COR-L47 (cell line): ENCODE measurements around the gene C20orf144.
A peak's percentile ranks its signal among the peaks of the same experiment; 100 is the strongest.

ENCODE experiments used
- DNase-seq: peaks from one replicate; lab custom pipeline; 2025; lab: John Stamatoyannopoulos, UW

Gene C20orf144

DNA sequence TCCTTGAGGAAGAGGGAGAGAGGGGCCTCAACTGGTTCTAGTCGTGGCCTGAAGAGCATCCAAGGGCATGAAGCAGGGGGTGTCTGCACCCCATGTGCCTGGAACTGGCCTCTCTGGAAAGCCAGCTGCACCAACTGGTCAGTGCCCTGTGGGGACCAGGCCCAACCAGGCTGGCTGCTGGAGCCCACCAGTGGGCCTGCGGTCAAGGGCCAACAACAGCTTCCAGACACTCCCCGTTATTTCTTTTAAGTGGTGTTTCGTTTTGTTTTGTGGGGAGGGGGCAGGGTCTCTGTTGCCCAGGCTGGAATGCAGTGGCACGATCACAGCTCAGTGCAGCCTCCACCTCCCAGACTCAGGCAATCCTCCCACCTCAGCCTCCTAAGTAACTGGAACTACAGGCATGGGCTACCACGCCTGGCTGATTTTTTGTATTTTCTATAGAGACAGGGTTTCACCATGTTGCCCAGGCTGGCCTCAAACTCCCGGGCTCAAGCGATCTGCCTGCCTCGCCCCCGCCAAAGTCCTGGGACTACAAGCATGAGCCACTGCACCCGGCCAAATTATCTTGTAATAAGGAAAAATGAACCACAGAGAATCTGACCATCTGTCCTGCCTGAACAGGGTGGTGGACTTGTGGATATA is 11.9 kb upstream of the C20orf144 start:
- no peak for DNase-seq

DNA sequence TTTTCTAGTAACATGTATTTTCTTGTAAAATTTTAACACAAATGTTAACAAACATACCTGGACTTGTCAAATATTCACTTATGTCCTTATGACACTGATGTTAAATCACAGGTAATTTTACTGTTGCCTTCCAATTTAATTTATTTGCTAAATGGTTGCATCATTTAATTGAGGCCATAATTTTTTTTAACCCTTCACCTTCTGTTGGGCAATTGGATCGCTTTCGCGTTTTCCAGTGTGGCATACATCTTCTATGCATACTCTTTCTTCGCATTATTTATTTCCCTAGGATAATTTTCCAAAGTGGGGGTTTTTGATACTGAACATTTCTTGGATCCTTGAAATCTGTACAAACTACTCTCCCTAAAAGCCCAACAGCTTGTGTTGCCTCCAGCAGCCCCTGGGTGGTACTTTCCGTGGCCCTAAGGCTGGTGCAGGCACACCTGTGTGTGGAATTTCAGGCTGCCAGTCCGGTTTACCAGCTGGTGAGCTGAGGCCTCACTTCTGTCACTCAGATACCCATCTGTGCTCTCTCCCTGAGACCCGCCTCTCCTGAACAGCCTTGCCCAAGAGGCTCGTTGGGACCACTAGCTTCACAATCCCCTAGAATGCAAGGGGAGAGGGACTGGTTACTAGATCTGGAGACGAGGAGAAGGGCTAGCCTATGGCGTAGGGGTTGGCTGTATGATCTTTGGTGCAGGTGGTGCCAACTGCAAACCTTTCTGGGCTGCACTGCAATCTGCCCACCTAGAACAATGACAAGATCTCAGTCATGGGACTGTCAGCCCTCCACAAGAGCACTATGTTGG is 11.2 kb upstream of the C20orf144 start:
- DNase-seq, result no peak

DNA sequence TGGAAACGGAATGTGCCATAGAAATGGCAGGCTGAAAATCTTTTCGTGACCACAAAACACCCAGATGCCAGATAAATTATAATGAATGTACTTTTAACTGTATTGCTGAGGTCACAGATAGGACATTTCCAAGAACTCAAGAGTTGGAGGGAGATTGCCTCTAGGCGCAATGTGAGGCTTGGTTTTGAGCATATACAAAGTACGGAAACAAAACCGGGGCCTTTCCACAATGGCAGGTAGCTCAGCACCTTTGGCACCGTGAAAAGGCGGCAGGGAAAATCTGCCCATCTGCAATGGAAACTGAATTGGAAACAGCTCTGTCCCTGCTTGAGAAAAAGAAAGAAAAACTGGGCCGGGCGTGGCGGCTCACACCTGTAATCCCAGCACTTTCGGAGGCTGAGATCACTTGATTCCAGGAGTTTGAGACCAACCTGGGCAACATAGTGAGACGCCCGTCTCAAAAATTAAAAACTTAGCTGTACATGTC is 10.5 kb upstream of the C20orf144 start:
- DNase-seq, result no peak

DNA sequence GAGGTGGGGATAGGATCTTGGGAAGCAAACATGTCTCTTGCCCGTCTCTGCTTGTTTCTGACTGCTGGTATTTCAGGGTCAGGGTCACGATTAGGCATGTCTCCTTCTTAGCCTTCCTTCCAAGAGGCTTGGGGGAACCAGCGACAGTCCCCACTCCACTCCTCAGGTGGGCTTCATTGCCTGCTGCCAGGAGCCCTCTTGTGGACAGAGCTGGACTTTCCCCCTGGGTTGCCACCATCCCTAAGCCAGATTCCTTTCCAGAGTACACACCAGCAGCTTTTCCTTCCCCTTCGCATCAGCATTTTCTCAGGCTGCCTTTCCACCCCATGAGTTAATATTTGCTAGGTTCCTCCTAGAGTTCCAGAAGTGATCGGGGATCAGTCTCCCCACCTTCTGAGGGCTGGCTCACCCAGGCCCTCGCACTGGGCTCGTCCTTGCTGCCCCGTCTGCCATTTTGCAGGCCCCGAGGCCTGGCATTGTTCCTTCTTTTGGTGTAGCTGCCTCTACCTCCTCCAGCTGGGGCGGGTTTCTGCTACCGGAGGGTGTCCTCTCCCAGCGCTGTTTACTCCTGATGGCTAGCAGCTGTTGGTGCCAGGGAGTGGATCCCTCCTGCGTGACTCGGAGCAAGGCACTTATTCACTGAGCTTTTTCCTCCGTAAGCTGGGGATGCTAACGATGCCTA is 8.8 kb upstream of the C20orf144 start:
- peak; percentile 62 for DNase-seq

DNA sequence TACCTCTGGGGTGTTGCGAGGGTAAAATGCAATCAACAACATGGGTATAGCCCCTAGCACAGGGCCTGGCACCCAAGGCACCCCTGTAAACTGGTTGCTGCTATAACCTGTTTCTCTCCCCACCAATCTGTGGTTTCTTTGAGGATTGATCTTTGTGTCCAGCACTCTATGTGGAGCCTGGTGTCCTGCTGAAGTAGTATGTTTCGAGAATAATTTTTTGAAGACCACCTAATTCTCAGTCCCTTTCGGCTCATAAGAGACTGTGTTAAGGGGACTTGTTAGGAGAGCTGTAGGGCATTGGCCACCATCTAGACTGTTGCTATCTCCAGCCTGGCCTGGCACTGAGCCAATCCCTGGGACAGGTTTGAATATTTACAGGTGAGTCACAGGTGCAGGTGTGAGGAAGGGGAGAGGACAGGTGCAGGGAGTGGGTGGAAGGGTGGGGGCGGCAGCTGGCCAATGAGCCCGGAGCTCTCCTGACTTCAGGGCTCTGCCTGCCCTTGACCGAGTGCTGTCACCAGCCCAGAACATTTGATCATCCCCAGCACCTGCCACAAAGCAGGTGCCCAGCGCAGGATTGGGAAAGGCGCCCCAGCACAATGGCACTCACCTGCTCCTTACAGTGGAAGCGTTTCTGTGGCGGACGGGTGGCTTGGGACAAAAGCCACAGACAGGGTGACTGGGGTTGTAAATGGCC is 8.1 kb upstream of the C20orf144 start:
- DNase-seq, result peak; percentile 91

DNA sequence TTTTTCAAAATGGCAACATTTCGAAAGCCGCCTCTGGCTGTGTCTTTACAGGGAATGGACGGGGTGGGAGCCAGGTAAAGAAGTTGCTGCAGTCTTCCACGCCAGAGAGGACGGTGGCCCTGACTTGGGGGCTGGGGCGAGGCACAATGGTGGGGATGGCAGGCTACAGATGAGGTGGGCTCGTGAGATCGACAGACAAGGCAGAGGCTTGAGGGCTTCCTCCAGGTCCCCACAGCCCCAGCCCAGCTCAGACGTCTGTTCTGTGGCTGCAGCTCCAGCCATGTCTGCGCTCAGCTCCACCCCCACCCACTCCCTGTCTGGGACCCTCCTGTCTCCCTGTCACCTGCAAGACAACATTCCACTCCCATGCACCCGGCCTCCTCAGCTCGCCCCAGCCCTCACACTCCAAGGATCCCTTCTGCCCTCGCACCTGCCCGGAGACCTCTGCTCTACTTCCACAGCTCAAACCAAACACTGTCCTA is 7.4 kb upstream of the C20orf144 start:
- DNase-seq, result no peak

DNA sequence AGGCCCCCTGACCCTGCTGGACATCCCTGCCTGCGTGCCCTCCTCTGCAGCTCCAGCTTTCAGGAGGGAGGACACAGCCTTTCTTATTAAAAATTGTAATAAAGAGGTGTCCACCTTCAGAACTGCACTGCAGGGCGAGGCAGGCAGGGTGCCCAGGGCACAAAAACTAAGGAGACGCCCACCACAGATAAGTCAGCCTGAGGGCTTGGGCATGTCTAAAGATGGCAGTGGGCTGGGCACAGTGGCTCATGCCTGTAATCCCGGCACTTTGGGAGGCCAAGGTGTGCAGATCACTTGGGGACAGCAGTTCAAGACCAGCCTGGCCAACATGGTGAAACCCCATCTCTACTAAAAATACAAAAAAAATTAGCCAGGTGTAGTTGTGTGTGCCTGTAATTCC is 7.0 kb upstream of the C20orf144 start:
- DNase-seq, result no peak

DNA sequence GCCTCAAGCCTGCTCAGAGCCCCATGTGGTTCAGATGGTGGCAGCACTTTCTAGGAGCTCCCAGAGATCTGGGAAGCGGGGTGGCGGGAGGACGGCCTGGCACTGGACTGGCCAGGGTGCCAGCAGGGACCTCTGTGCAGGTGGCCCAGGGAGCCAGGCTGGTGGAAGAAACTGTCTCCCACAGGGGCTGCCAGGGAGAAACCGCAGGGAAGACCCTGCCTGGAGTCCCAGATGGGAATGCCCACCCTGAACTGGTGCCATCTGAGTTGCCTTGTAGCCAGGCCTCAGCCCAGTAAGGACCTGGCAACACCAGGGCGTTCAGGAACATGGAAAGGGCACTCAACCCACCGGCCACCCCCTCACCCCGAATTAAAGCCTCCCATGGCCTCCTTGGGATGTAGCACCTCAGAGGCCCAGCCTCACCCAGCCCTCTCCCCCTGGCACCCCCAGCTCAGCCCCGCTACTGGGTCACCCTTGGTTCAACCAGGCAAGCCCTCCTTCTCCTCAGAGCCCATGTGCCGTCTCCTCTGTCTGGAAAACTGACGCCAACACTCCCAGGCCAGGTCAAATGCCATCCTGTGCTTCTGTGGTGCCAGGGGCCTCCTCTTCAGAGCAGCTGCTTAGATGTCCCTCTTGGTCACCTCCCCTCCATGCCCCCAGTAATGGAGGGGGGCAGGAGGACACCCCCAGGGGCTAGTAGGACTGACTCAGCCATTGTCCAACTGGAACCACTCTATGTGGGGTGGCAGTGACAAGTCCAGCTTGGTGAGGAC is 5.9 kb upstream of the C20orf144 start:
- no peak for DNase-seq

DNA sequence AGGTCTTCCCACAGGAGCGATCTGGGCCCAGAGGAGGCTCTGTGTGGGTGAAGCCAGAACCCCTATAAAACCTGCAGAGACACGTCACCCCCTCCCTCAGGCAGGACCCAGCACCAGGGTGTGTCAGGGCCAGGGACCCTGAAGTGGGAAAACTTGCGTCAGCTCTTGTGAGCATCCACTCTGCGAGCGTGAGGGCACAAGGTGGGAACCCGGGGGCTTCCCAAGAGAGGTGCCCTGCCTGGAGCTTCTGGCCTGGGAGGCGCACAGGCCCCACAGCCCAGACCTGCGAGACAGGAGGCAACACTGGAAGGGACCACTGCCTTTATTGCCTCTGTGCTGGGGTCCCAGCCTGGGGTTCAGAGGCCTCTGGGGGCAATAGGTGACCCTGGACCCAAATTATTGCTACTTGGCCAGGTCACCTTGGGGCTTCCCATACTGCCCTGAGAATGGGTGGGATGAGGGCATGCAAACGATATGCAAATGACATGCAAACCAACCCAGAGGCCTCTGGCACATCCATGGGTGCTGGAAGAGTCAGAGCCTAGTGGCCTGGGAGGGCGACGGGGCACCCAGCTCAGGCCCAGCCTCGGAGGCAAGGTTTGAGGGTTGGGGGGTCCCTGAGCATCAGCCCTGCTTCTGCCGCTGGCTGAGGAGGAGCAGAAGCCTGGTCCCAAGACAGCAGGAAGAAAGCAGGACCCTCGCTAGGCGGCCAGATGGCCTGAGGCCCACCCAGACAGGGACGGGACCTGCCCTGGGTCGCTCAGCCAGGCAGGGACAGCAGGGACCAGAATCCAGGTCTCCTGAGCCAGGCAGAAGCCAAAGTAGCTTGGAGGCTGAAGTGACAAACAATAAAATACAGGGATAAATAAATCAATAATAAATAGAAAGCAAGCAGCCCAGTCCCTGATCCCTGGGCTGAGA is 5.1 kb upstream of the C20orf144 start:
- no peak for DNase-seq

DNA sequence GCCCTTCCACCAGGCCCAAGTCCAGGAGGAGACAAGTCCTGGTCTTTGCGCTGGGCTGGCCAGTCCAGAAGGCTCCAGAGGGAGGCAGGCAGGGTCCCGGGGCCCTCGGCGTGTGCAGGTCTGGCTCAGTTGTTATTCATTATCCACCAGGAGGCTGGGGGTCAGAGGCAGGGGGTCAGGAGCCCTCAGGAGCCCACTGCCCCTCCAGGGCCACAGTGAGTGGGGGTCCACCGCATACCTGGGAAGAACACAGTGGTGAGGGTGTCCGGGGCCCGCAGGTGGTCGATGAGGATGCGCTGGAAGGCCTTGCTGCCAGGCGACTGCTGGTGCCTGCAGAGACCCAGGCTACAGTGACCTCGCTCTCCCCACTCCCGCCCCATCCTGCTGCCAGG is 4.4 kb upstream of the C20orf144 start:
- no peak for DNase-seq

DNA sequence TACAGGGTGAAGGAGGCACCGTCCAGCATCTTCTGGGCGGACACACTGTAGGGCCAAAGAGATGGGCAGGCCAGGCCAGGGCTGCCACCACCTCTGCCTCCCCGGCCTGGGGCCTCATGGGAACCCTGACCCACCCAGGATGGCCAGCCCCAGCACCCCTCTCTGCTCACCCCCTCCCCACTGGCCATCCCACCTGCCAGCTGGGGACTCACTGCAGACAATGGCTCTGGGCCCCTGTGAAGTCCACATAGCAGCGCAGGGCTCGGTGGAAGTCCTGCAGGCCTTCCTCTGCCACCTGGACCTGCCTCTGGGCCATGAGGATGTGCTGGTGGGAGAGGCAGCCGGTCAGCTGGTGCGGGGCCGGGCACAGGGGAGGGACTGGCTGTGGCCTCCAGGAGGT is 3.6 kb upstream of the C20orf144 start:
- no peak for DNase-seq

DNA sequence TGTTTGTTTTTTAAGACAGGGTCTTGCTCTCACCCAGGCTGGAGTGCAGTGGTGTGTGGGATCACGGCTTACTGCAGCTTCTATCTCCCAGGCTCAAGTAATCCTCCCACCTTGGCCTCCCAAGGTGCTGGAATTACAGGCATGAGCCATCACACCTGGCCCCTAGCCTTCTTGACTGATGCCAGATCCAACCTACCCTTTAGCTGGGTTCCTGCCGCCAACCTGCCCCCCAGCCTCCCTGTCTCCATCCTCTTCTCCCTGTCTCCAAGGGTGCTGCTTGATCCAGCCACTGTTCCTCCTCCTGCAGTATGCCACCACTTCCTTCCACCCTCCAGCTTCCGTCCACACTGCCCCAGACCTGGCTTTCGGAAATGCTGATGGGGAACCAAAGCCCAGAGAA is 3.2 kb upstream of the C20orf144 start:
- no peak for DNase-seq

DNA sequence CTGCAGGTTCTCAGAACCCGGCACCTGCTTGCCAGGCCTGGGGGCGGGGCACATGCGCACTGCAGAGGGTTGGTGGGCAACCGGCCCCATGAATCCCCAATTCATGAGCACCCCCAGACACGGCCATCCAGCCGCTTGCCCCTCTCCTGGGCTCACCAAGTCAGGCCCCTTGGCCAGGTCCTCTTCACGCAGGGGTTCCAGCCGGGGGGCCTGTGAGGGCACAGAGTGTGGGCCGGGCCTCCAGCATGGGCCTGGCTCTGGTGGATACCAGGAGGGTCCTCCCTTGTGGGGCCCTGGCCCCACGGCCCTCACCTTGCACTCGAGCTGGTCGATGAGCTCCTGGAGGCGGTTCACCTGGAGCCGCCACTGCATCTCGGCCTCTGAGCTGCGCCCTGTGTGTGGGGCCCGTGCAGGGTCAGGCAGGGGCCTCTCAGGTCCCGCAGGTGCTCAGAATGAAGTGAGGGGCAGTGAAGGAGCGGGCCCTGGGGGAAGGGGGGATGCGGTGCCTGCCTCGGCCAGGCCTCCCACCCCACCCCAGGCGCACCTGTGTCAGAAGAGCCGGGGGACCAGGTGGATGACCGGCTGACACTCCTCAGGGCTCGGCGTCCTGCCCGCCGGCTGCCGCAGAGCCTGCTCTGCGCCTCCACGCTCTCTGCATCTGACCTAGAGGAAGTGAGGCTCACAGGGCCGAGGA is 2.6 kb upstream of the C20orf144 start:
- no peak for DNase-seq

DNA sequence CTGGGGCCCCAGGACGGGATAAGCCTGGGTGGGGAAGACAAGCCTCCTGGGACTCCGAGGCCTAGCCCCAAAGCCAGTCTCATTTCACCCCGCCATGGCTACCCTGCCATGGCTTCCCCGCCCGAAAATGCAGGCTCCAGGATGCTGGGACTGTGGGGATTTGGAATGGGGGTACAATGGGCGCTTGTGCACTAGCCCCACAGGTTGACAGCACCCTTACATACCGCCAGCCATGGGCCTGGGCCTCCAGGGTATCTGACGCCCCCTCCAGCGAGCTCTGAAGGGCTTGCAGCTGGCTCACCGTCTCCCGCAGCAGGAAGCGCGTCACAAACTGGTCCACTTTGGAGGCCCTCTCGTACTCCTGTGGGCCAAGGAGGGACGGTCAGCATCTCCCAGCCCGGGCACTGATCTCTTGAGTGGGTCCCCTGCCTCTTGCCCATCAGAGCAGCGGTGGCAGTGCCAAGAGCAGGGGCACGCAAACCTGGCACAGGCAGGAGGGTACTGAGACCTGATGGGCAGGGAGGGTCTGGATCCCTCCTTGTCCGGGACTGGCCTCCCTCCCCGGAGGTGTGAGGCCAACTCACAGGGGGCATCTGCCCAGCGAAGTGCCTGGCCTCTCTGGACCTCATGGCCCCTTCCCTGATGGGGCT is 2.0 kb upstream of the C20orf144 start:
- no peak for DNase-seq

DNA sequence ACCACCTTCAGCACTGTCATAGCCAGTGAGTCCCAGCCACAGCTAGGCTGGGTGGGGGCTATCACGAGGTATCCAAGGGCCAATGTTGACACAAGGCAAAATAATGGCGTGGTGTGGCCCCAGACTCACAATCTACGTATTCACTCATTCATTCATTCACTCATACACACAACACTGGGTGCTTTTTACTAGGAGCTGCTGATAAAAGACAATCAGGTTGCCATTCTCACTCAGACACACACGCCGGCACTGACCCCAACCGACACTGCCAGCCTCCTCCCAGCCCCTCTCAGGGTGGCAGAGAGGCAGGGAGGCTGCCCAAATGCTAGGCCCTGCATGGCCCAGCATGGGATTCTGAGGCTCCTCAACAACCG is 1.5 kb upstream of the C20orf144 start:
- no peak for DNase-seq

DNA sequence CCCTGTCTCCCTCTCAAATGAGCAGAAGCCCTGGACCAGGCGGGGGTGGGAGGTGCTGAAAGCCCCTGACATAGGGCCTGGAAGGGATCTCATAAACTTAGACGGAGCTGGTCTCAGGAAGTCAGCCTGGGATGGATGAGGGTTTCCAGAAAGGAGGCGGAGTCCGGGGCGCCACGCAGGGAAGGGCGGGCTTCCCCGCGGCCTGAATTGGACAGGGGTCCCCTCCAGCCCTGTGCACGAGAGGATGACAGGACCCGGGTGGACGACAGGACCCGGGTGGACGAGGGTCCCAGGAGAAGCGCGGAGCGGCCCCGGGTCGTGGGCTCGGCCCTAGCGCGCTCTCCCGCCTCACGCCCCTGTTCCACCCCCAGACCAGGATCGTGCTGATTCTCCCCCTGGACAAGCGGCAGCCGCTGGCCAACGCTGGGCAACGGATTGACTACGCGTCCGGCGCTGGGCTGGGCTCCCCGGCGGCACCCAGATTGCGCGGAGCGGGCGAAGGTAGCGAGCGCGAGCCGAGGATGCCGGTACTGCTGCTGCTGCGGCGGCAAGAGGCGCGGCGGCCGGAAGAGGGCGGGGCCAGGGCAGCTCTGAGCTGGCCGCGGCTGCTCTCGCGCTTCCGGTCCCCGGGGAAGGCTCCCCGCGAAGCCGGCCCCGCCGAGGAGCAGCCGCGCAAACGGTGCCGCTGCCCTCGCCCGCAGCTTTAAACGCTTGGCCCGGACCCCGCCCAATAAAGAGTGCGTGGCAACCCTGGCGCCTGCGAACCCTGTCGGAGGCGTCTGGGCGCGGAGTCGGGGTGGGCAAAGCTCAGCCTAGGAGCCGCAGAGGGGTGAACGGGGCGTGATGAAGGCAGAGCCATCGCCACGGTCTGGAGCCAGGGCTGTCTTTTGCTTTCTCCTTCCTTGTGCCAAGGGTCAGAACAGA is 1.3 kb downstream of the C20orf144 start:
- peak; percentile 74 for DNase-seq

DNA sequence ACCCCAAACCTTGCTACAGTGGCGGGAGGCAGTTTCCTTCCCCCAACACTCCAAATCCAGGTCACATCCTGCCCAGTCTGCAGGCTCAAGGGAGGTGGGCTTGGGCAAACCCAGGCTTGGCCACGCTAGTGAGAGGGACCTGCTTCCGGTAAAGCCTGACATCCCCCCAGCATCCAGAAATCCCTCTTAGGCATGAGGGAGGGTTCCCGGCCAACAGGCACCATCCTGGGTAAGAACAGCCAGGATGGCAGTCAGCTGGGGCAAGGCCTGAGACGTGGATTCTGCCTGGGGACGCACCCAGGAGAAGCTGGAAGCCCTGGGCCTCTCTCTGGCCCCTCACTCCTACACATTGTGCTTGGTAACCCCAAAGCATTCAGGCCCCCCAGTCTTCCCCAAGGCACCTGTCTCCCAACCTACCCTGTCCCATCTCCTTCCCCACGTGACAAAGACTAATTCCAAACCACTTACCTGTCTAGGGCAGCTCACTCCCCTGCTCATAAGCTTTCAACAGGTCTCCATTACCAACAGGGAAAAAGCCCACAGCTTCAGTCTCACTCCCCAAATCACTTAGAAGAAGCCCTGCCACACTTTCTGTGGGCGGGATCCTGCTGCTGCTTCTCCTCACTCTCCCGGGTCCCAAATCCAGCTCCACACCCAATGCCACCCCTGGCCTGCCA is 2.1 kb downstream of the C20orf144 start:
- no peak for DNase-seq

DNA sequence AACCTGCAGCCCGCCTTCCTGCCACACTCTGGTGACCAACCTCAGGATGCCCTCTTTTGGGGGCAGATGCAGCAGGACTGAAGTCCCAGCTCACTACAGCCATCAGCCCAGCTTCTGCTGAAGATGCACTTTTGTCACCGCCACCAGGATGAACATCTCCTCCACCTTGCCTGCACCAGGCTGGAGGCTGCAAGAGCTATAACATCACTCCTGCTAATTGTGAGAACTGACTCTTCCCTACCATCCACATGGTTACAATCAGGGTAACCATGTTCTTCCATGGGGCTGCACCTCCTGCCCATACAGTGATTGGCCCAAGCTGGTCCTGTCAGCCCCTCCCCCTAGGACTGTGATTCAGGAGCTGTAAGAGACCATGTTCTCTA is 2.6 kb downstream of the C20orf144 start:
- DNase-seq, result no peak
